Measurements from ENCODE around the gene PATL1.
A peak's percentile ranks its signal among the peaks of the same experiment; 100 is the strongest.
"Not testable (repeated sequence)": the region's sequence is repeated elsewhere in the genome, so short reads cannot be mapped to it uniquely, and the experiment has no call there.

Gene PATL1, protein sequence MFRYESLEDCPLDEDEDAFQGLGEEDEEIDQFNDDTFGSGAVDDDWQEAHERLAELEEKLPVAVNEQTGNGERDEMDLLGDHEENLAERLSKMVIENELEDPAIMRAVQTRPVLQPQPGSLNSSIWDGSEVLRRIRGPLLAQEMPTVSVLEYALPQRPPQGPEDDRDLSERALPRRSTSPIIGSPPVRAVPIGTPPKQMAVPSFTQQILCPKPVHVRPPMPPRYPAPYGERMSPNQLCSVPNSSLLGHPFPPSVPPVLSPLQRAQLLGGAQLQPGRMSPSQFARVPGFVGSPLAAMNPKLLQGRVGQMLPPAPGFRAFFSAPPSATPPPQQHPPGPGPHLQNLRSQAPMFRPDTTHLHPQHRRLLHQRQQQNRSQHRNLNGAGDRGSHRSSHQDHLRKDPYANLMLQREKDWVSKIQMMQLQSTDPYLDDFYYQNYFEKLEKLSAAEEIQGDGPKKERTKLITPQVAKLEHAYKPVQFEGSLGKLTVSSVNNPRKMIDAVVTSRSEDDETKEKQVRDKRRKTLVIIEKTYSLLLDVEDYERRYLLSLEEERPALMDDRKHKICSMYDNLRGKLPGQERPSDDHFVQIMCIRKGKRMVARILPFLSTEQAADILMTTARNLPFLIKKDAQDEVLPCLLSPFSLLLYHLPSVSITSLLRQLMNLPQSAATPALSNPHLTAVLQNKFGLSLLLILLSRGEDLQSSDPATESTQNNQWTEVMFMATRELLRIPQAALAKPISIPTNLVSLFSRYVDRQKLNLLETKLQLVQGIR

DNA sequence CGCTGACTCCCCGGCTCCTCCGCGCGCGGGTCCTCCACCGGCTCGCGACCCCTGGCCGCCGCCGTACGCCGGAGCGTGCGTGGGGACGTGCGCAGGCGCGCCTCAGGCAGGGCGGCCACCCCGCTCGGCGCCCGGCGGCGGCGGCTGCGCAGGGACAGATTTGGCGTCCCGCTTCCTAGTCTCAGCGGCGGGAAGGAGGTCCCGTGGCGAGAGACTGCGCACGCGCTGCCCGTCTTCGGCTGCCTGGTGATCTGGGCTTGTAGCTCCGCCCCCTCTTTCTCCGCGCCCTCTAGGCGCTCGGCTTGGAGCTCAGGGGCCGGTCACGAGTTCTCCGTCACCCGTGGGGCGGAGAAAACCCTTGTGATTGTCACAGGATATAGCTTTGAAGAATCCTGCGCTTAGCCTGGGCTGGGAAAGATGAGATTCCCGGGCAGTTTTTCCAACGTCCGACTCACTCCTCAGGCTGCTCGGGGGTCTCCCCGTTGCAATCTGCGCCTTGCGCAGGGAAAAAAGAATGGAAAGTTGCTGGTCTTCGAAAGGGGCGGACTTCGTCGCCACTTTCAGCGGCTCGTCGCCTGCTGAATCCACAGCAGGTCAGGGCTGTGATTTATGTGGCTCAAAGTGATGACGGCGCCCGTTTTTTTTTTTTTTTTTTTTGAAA lies at the start of gene PATL1:
PATL1 (minus strand) TSS at position 88 of the 661 bp plus-strand sequence. CDS start 142 bp downstream, outside the sequence.
- peak; percentile 98 for DNase-seq (ENCODE audit: low read depth)

DNA sequence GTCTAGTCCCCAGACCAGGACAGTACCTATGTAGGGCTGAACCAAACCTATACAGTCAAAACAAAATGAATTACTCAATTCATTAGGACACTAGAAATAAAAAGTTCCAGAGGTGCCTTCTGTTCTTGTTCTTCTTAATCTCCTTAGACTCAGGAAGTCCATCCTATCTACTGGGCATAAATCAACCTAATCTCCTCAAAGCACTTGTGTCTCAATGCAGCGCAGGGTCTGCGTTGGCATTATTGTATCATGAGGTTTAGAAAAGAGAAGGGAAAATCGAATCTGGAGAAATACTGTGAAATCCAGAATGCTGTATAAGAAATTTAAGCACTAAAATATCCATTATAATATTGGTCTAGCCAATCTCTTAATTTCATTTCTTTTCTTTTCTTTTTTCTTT lies 47.2 kb upstream of the PATL1 start:
- no peak for DNase-seq (ENCODE audit: low read depth)

- DNase-seq (ENCODE audit: low read depth): no peak
Measured at GRCh38 chr11:59713745-59714144, 44.9 kb upstream of the PATL1 start, which contains the start of gene OR10V1. Gene OR10V1, minus strand, starts transcription at chr11:59713845. Its CDS starts 0 bp downstream, at chr11:59713845.

DNA sequence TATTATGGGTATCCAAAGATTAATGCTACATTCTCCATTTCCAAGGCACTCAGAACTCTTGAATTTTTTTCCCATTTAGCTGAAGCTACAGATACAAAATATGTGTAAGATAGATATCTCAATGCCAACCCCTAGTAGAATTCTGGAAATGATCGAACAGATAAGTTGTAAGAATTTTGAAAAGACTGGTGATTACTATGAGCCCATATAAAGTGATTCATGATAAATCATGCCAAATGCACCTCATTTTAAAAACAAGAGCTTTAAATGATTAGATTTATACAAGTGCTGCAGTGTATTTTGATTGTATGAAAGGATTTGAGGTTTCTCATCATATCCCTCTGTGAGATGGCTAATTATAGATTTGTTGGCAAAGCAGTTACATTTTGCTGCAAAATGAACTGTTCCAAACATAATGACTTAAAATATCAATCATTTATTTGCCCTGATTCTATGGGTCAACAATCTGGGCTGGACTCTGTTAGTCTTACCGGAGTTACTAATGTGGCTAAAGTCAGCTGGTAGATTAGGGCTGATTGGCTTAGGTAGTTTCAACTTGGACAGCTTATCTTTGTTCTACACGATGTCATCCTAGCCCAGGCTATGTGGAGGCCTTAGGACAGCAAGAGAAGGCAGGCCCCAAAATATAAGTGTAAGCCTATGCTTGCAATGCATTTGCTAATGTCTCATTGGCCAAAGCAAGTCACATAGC lies 41.5 kb upstream of the PATL1 start:
- no peak for DNase-seq (ENCODE audit: low read depth)

GRCh38 chr11:59708537-59708936 lies 39.7 kb upstream of the PATL1 start:
- no peak for DNase-seq (ENCODE audit: low read depth)

GRCh38 chr11:59707371-59707770 lies 38.5 kb upstream of the PATL1 start:
- no peak for DNase-seq (ENCODE audit: low read depth)

DNA sequence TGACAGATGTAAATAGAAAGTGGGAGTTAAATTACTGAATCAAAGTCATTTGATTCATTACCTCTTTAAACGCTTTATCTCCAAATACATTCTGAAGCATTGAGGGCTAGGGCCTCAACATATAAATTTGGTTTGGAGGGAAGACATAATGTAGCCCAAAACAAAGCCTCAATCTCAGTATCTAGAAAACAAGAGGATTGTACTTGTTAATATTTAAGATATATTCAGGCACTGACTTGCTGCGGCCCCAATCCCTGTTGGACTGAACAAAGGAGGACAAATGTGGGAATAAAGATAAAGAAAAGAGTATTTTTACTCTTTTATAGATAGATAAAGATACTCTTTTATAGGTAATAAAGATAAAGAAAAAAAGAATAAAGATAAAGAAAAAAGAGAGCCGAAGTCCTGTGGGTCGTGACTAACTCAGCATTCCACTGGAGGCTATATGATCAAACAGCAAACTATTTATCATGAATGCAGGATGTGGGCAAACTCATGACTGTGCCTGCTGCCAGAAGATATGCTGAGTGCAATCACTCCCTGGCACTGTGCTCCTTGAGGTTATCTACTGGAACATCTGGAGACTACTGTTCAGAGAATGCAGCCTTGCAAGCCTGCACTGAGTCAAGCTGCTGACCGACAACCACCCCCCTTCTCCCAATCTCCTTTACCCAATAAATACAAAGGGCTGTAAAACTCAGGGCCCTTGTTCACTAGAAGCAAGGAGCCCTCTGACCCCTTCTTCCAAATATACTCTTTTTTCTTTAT lies 37.9 kb upstream of the PATL1 start:
- no peak for DNase-seq (ENCODE audit: low read depth)

GRCh38 chr11:59705294-59705693 lies 36.5 kb upstream of the PATL1 start:
- DNase-seq (ENCODE audit: low read depth): no peak

GRCh38 chr11:59703515-59703914 lies 34.7 kb upstream of the PATL1 start:
- DNase-seq (ENCODE audit: low read depth): not testable (repeated sequence)

DNA sequence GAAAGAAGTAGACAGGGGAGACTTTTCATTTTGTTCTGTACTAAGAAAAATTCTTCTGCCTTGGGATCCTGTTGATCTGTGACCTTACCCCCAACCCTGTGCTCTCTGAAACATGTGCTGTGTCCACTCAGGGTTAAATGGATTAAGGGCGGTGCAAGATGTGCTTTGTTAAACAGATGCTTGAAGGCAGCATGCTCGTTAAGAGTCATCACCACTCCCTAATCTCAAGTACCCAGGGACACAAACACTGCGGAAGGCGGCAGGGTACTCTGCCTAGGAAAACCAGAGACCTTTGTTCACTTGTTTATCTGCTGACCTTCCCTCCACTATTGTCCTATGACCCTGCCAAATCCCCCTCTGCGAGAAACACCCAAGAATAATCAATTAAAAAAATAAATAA lies 31.3 kb upstream of the PATL1 start:
- not testable (repeated sequence) for DNase-seq (ENCODE audit: low read depth)

GRCh38 chr11:59698506-59698905 lies 29.7 kb upstream of the PATL1 start:
- DNase-seq (ENCODE audit: low read depth): no peak

GRCh38 chr11:59692915-59693314 lies 24.1 kb upstream of the PATL1 start:
- DNase-seq (ENCODE audit: low read depth): no peak

DNA sequence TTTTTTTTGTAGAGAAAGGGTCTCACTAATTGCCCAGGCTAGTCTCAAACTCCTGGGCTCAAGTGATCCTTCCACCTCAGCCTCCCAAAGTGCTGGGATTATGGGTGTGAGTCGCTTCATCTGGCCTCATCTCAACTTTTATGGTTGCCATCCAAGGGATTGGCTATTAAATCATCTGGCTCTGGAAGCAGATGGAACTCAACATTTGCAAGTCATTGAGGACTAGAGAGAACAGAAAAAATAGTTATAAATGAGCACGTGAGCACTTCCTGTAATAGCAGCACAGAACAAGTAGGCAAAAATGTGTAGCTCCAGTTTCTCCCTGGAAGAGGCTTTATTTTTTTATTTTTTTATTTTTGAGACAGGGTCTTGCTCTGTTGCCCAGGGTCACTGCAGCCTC lies 22.3 kb upstream of the PATL1 start:
- DNase-seq (ENCODE audit: low read depth): no peak

DNA sequence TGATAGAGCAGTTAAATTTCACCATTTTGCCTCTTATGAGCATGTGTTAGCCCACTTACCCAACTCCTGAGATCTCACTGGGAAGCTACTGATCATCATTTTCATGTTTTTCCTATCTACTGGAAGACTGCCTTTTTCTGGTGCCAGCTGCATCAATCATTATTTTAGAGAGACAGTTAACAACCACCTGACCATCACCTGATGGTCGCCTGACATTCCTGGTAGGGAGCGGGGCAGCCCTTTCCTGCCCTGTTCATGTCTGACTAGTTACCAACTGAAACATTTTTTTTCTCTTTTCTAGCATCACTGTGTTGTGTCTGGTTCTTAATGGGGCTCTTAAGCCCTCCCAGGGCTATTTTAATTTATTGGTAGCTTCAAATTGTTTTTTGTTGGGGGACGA lies 20.2 kb upstream of the PATL1 start:
- no peak for DNase-seq (ENCODE audit: low read depth)

DNA sequence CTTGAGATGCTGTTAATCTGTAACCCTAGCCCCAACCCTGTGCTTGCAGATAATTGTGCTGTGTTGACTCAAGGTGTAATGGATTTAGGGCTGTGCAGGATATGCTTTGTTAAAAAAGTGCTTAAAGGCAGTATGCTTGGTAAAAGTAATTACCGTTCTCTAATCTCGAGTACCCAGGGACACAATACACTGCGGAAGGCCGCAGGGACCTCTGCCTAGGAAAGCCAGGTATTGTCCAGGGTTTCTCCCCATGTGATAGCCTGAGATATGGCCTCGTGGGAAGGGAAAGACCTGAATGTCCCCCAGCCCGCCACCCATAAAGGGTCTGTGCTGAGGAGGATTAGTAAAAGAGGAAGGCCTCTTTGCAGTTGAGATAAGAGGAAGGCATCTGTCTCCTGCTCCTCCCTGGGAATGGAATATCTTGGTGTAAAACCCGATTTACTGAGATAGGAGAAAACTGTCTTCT lies 12.5 kb upstream of the PATL1 start:
- DNase-seq (ENCODE audit: low read depth): not testable (repeated sequence)

DNA sequence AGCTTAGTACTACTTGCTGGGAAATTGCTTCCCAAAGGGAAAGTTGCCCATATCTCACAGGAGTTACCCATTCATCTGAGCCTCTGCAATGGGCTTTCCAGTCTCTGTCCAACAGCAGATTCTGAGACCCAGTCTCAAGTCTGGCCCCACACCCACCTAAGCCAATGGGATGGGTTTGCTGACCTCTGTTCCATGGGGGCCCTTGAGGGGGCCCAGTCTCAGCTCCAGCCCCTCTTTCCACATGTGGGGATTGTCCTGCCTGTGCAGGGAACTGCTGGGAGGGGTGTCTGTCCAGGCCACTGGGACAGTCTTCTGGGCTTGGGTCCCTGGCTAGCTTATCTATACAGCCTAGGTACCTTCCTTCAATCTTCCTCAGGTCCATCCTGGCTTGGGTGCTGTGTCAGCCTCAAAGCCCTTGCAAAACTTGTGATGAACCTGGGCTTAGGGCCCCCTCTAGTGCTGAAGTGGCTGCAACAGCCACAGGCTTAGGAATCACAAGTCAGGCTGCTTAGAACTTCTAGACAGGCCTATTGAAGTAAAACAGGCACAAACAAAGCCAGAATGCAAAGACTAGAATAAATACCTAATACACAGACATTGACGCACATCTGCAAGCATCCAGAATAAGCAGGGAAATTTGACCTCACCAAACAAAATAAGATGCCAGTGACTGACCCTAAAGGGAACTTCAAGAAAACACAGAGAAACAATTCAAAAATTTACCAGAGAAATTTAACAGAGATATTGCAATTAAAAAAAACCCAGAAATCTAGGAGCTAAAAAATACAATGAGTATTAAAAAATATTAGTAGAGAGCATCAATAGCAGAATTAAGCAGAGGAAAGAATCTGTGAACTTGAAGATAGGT lies 11.7 kb upstream of the PATL1 start:
- peak; percentile 17 for DNase-seq (ENCODE audit: low read depth)

DNA sequence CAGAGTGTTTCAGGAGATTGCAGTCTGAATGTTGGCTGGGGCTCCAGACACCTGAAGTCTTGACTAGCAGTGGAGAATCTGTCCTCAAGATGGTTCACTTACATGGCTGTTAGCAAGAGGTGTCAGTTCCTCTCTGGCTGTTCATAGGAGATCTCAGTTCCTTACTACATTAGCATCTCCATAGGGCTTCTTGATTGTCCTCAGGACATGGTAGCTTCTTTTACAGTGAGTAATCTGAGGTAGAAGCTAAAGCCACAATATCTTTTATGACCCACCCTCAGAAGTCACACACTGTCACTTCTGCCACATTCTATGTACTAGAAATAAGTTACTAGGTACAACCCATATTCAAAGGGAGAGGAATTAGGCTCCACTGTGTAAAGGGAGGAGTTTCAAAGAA lies 10.5 kb upstream of the PATL1 start:
- no peak for DNase-seq (ENCODE audit: low read depth)

GRCh38 chr11:59678813-59679165 lies 10.0 kb upstream of the PATL1 start:
- DNase-seq (ENCODE audit: low read depth): no peak

DNA sequence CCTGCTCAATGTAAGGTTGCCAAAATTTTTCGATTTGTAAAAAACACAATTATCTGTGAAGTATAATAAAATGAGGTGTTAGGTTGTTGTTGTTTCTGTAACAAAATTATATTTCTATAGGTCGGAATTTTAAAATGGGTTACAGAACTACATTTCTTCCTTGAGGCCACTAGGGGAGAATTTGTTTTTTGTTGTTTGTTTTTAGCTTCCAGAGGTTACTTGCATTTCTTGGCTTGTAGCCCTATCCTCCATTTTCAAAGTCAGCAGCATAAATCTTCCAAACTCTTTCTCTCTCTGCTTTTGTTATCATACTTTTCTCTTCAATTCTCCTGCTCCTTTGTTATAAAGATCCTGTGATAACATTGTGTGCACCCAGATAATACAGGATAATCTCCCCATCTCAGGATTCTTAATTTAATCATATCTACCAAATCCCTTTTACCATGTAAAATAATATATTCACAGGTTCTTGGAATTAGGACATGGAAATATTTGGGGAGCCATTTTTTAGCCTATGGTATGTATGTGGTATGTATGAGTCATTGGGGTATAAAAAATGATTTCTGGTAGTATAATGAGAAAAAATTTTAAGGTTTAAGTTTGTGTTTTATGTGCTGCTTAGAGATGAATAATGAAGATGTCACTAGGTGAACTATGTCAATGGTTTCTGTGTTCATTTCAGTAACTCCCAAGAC lies 9.4 kb upstream of the PATL1 start:
- DNase-seq (ENCODE audit: low read depth): no peak

- no peak for DNase-seq (ENCODE audit: low read depth)
Measured at GRCh38 chr11:59676205-59676604, 7.4 kb upstream of the PATL1 start.
